ENCODE results near the gene ATP1B3.

- TF ChIP-seq EZH2 (IDR thresholded peaks at IDR 0.05) (no peak), POLR2AphosphoS5 (IDR thresholded peaks at IDR 0.05; ENCODE audit: borderline replicate concordance, low read depth, low read length) (no peak), FOXP2 (optimal IDR thresholded peaks at IDR 0.05; ENCODE audit: control extremely low read depth, extremely low read length, insufficient read depth) (no peak)
Observed at GRCh38 chr3:141933421-141934300, 57.2 kb downstream of the ATP1B3 start.
